ENCODE measurements around the gene DNAH2. TPM values are rescaled to one million over a fixed set of nuclear protein-coding genes. Genes with fewer than 3 reads are reported as not detected.
A peak's percentile ranks its signal among the peaks of the same experiment; 100 is the strongest.

The DNAH2 gene
- total and polyA plus RNA-seq, 2 of the 8 experiments (the other 6 are each of a cell fraction or from before 2014, with no cell fraction given) = 0.13 to 0.18 TPM

GRCh38 chr17:7706631-7707354 lies 10.8 kb upstream of the DNAH2 start:
- Histone ChIP-seq H3K4ac (replicated peaks; ENCODE audit: insufficient read length, low read depth, low read length) (no peak overlapping the region), H3K14ac (ENCODE audit: insufficient read length) (no peak overlapping the region), H3K23me2 (ENCODE audit: low read depth, low read length) (peaks cover 19% of the 10 kb centered on the region; the same call in 1 of the 2 replicates), H3K56ac (replicated peaks; ENCODE audit: insufficient read length, low read depth, low read length) (no peak overlapping the region), H3K9me3 (ENCODE audit: insufficient read depth in 2 of 2, low read depth in 1 of 2, low read length in 1 of 2) (no peaks in the 10 kb centered on the region), H2AFZ (ENCODE audit: low read length) (no peak overlapping the region), H3K4me1 (replicated peaks in 1 of 4; ENCODE audit: control insufficient read depth in 3 of 4, insufficient read depth in 4 of 4, low read length in 3 of 4) (peaks cover 2 to 22% (median 18%) of the 10 kb centered on the region in 4 experiments), H2BK5ac (ENCODE audit: low read depth, low read length) (no peak overlapping the region), H4K8ac (ENCODE audit: extremely low read depth, insufficient read depth, low read length) (no peak overlapping the region), H3K27me3 (replicated peaks in 1 of 4; ENCODE audit: control insufficient read depth in 3 of 4, extremely low read depth in 1 of 4, insufficient read depth in 3 of 4, low read length in 3 of 4) (peaks cover 0 to 3% (median 1%) of the 10 kb centered on the region in 4 experiments; a peak in 2 of 7 replicates), H3K9ac (replicated peaks in 1 of 4; ENCODE audit: extremely low read depth in 1 of 4, low read depth in 3 of 4, low read length in 3 of 4) (no peak overlapping the region), H2BK120ac (replicated peaks; ENCODE audit: low read depth, low read length) (no peak overlapping the region), H3K79me1 (ENCODE audit: low read depth, low read length) (no peaks in the 10 kb centered on the region; the same call in 1 of the 2 replicates), H4K5ac (ENCODE audit: insufficient read length, low read depth, low read length) (no peak overlapping the region), H3K79me2 (ENCODE audit: control insufficient read depth in 1 of 2, insufficient read depth in 2 of 2, low read length in 2 of 2) (no peaks in the 10 kb centered on the region), H4K91ac (replicated peaks; ENCODE audit: insufficient read length, low read length) (no peak overlapping the region), H2BK15ac (ENCODE audit: low read length) (no peak overlapping the region), H3K27ac (ENCODE audit: low read depth, low read length) (no peak overlapping the region), H2BK12ac (ENCODE audit: low read depth, low read length) (no peak overlapping the region), H3K4me3 (ENCODE audit: extremely low read depth in 1 of 4, insufficient read depth in 2 of 4, low read depth in 3 of 4, low read length in 4 of 4) (peak overlapping the region in 1 of 4 experiments; percentile 86; a peak in 3 of 8 replicates), H2BK20ac (ENCODE audit: low read length) (no peak overlapping the region), H2AK5ac (ENCODE audit: low read depth, low read length) (no peak overlapping the region), H4K20me1 (replicated peaks in 1 of 2; ENCODE audit: control insufficient read depth in 1 of 2, insufficient read depth in 2 of 2, low read length in 2 of 2) (peaks cover 2 to 7% of the 10 kb centered on the region in 2 experiments), H3K18ac (ENCODE audit: extremely low read depth, low read length) (no peak overlapping the region), H3K4me2 (ENCODE audit: insufficient read depth in 1 of 2, low read depth in 2 of 2, low read length in 2 of 2) (peak overlapping the region; percentile 82 to 90; a peak in 3 of 4 replicates), H3K36me3 (ENCODE audit: control insufficient read depth in 2 of 4, insufficient read depth in 4 of 4, low read length in 3 of 4) (peaks cover 0 to 3% (median under 1%) of the 10 kb centered on the region in 4 experiments; a peak in 1 of 8 replicates), H3K23ac (ENCODE audit: insufficient read length) (no peak overlapping the region)
- CTCF ChIA-PET (ENCODE audit: partially characterized antibody) = interaction anchor here (0.7 to 9.2 kb wide), 9 partner anchors 10 to 568 kb away, joined by 3 to 85 read pairs (median 3); partner anchors contain the start of genes DNAH2, SHBG, TP53 and WRAP53
- no peak for FAIRE-seq
- TF ChIP-seq SUZ12 (IDR thresholded peaks at IDR 0.05; ENCODE audit: low read length) (0 out of 2 replicates have a peak, but pooled peaks have one; percentile 7), TEAD4 (IDR thresholded peaks at IDR 0.05; ENCODE audit: low read depth, low read length) (no peak)
- whole genome bisulfite sequencing, 2 experiments (ENCODE audit: extremely low coverage in 1 of 2, insufficient coverage in 1 of 2, insufficient read length in 1 of 2, insufficient replicate concordance in 2 of 2, low coverage in 1 of 2, low lambda C conversion rate in 2 of 2, missing lambda C conversion rate in 1 of 2) = 78% methylated on average over 3 of the region's 3 CpGs; no CpG with 5 or more reads in 1 of the 2 experiments
- DNase-seq (ENCODE audit: low read depth in 1 of 2, low spot score in 2 of 2) = no peak
- POLR2A ChIA-PET (ENCODE audit: partially characterized antibody) = interaction anchor here (0.6 to 11.4 kb wide), 11 partner anchors 10 to 123 kb away, joined by 3 to 186 read pairs (median 4); partner anchors contain the start of genes ATP1B2, DNAH2, MPDU1 and SAT2
